HG03342 (cell line): ENCODE measurements around the gene MARK4.
"Not testable (repeated sequence)": the region's sequence is repeated elsewhere in the genome, so short reads cannot be mapped to it uniquely, and the experiment has no call there.

Source experiments
- ATAC-seq: cut with Tn5 transposase; IDR thresholded peaks from one replicate; pipeline ENCODE4 v1.9.1; 2021; ENCODE audit warnings: mild to moderate bottlenecking, moderate library complexity; ENCODE audit not compliant: unreplicated experiment

Gene MARK4

GRCh38 chr19:45250832-45251451 is at the start of gene MARK4:
Gene MARK4, plus strand, starts transcription at chr19:45251271. Its CDS starts 318 bp downstream, at chr19:45251589.
- no peak for ATAC-seq

GRCh38 chr19:45202637-45203036 is 48.4 kb upstream of the MARK4 start:
- no peak for ATAC-seq

DNA sequence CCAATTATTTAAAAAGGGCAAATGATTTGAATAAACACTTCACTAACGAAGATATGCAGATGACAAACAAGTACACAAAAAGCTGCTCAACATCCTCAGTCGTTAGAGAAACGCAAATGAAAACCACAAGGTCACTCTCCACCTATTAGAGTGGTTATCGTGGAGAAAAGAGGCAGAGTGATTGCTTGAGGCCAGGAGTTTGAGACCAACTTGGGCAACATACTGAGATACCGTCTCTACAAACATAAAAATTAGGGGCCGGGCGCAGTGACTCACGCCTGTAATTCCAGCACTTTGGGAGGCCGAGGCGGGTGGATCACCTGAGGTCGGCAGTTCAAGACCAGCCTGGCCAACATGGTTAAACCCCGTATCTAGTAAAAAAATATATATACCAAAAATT is 45.3 kb upstream of the MARK4 start:
- no peak for ATAC-seq

- no peak for ATAC-seq
These were observed 44.7 kb upstream of the MARK4 start for GRCh38 chr19:45206328-45206727.

- no peak for ATAC-seq
These were observed 39.2 kb upstream of the MARK4 start for GRCh38 chr19:45211751-45212381.

- ATAC-seq, result no peak
These were observed 38.0 kb upstream of the MARK4 start for GRCh38 chr19:45213031-45213430.

GRCh38 chr19:45215391-45216191 is 35.5 kb upstream of the MARK4 start:
- ATAC-seq, result no peak

DNA sequence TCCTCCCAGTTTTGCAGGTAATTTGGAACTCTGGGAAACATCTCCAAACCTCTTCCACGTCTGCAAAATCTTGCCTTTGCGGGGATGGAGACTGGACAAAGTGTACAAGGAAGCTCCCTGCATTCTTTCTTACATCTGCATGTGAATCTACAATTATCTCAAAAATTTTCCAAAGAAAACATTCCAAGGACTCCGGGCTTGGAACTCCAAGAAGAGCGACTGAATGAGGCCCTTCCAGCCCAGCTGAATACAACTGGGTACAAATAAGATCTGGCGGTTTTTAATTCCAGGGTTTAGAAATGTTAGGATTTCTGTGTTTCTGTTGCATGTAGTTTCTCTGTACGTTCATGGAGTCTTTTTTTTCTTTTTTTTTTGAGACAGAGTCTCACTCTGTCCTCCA is 34.4 kb upstream of the MARK4 start:
- ATAC-seq, result no peak

DNA sequence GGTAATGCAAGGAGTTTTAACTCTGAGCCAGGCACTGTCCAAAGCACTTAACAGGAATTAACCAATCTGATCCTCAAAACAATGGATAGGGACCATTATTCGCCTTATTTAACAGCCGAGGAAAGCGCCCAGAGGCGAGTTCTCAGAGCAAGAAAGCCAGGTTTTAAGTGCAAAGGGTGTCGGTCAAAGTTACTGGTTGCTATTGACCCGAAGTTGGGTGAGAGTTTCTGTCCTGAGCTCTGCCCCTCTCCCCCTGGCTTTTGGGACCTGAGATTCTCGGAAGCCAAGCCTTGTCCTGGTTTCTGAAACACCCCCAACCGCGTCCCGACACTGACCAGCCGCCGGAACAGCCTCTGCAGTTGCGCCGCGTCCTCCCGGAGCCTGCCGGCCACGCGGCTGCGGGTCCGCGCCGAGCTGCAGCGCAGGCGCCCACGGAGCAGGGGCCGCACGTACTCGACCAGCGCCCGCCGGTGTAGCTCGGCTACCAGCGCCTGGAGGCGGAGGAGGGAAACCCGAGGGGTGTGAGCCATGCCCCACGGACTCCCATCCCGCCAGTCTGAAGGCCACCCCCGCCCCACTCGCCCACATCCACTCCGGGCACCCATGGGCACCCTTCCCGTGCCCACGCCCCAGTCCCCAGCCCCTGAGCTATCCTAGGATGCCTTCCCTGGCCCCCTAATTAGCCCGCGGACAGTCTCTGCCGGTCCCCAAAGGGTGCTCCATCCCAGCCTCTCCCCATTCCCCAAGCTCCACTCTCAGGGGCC is 33.7 kb upstream of the MARK4 start:
- ATAC-seq, result no peak

GRCh38 chr19:45217957-45218334 is 33.1 kb upstream of the MARK4 start:
- ATAC-seq, result no peak

- ATAC-seq, result no peak
These were observed 32.6 kb upstream of the MARK4 start for GRCh38 chr19:45218426-45218825.

- no peak for ATAC-seq
These were observed 31.9 kb upstream of the MARK4 start for GRCh38 chr19:45218911-45219743.

- ATAC-seq, result no peak
These were observed 28.3 kb upstream of the MARK4 start for GRCh38 chr19:45222724-45223123.

GRCh38 chr19:45223879-45224278 is 27.2 kb upstream of the MARK4 start:
- no peak for ATAC-seq

- ATAC-seq, result no peak
These were observed 26.4 kb upstream of the MARK4 start for GRCh38 chr19:45224645-45225044.

- ATAC-seq, result not testable (repeated sequence)
These were observed 22.0 kb upstream of the MARK4 start for GRCh38 chr19:45229056-45229455.

DNA sequence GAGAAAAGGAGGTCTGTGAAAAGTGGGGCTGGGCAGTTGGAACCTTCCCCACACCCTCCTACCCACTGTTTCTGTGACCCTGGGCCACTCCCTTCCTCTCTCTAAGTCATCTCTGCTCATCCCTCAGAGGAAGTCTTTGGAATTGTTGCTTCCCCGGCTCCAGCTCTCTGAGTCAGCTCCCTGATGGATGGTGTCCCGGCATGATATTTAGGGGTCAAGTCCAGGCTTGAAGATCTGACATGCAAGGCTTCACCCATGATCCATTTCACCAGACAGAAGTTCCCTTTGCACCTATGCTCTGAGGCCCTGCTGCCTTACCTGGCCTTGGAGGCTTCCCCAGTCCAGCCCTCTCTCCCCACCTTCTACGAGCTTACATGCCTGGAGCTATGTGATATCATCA is 19.2 kb upstream of the MARK4 start:
- ATAC-seq, result no peak

GRCh38 chr19:45234089-45234869 is 16.8 kb upstream of the MARK4 start:
- no peak for ATAC-seq

- ATAC-seq, result no peak
These were observed 15.6 kb upstream of the MARK4 start for GRCh38 chr19:45235485-45235884.

GRCh38 chr19:45238556-45238955 is 12.5 kb upstream of the MARK4 start:
- ATAC-seq, result no peak
